ENCODE measurements around the gene CACNA1S. TPM values are rescaled to one million over a fixed set of nuclear protein-coding genes. Genes with fewer than 3 reads are reported as not detected.

The CACNA1S gene
- total RNA-seq, 2 experiments from 2014 or later, result not detected

GRCh38 chr1:201013991-201014815 is 98.0 kb downstream of the CACNA1S start:
- TF ChIP-seq EZH2phosphoT487 (IDR thresholded peaks at IDR 0.05; ENCODE audit: borderline replicate concordance, low read depth, low read length) (no peak), CTCF (conservative IDR thresholded peaks at IDR 0.05; ENCODE audit: low read length) (no peak)
- H2AFZ ChIP-seq (ENCODE audit: low read length), result no peak overlapping the region
- no TSS peak for BruUV-seq (replicated peaks)
- peaks cover 14% of the 10 kb centered on the region for H3K79me2 ChIP-seq (ENCODE audit: insufficient read depth, low read depth, low read length)
- no peak overlapping the region for H3K27ac ChIP-seq (ENCODE audit: low read depth, low read length, poor library complexity, severe bottlenecking)
- intact Hi-C loops (cut with micrococcal nuclease; ENCODE audit: unreplicated experiment), result no loop called here
- no peaks in the 10 kb centered on the region; the same call in 1 of the 2 replicates for H3K36me3 ChIP-seq (ENCODE audit: insufficient read depth, low read length)
- no peaks in the 10 kb centered on the region for H4K20me1 ChIP-seq (ENCODE audit: insufficient read depth, low read length)
- CTCF ChIA-PET (ENCODE audit: unreplicated experiment), result interaction anchor here (1.3 kb wide), 2 partner anchors 12 to 34 kb away, joined by 7 to 12 read pairs; no protein-coding TSS in a partner anchor
- no peak for DNase-seq (ENCODE audit: low spot score)
- no peaks in the 10 kb centered on the region for H3K9me2 ChIP-seq (ENCODE audit: insufficient read depth, low read length)
- no peaks in the 10 kb centered on the region for H3K9me3 ChIP-seq (ENCODE audit: low read length)
- H3K4me1 ChIP-seq (ENCODE audit: insufficient read depth, low read length, poor library complexity, severe bottlenecking), result peaks cover 45% of the 10 kb centered on the region
- H3K4me2 ChIP-seq (ENCODE audit: low read length), result no peak overlapping the region
- POLR2A ChIA-PET, result interaction anchor here (0.5 to 1.1 kb wide), 2 partner anchors 25 to 1103 kb away, joined by 3 to 6 read pairs; no protein-coding TSS in a partner anchor
- no peak overlapping the region for H3K4me3 ChIP-seq (ENCODE audit: low read depth, low read length, poor library complexity, severe bottlenecking)

GRCh38 chr1:201013031-201013485 is 99.2 kb downstream of the CACNA1S start:
- Histone ChIP-seq H2AFZ (ENCODE audit: low read length) (no peak overlapping the region), H3K4me1 (ENCODE audit: insufficient read depth, low read length, poor library complexity, severe bottlenecking) (peaks cover 34% of the 10 kb centered on the region), H3K27ac (ENCODE audit: low read depth, low read length, poor library complexity, severe bottlenecking) (no peak overlapping the region), H3K36me3 (ENCODE audit: insufficient read depth, low read length) (no peaks in the 10 kb centered on the region; the same call in 1 of the 2 replicates), H3K79me2 (ENCODE audit: insufficient read depth, low read depth, low read length) (peaks cover 3% of the 10 kb centered on the region; the same call in 1 of the 2 replicates), H3K9me3 (ENCODE audit: low read length) (no peaks in the 10 kb centered on the region), H3K9me2 (ENCODE audit: insufficient read depth, low read length) (no peaks in the 10 kb centered on the region), H4K20me1 (ENCODE audit: insufficient read depth, low read length) (no peaks in the 10 kb centered on the region), H3K4me3 (ENCODE audit: low read depth, low read length, poor library complexity, severe bottlenecking) (no peak overlapping the region), H3K4me2 (ENCODE audit: low read length) (no peak overlapping the region)
- no TSS peak for BruUV-seq (replicated peaks)
- no peak for DNase-seq (ENCODE audit: low spot score)
- intact Hi-C loops (cut with micrococcal nuclease; ENCODE audit: unreplicated experiment), result no loop called here
- CTCF ChIA-PET (ENCODE audit: unreplicated experiment), result no interaction called here
- TF ChIP-seq EZH2phosphoT487 (IDR thresholded peaks at IDR 0.05; ENCODE audit: borderline replicate concordance, low read depth, low read length) (no peak), CTCF (conservative IDR thresholded peaks at IDR 0.05; ENCODE audit: low read length) (no peak)
- POLR2A ChIA-PET, result no interaction called here

- Histone ChIP-seq H2AFZ (ENCODE audit: low read length) (no peak overlapping the region), H3K9me3 (ENCODE audit: low read length) (no peaks in the 10 kb centered on the region), H3K27ac (ENCODE audit: low read depth, low read length, poor library complexity, severe bottlenecking) (no peak overlapping the region), H3K4me2 (ENCODE audit: low read length) (no peak overlapping the region), H3K4me1 (ENCODE audit: insufficient read depth, low read length, poor library complexity, severe bottlenecking) (peaks cover 19% of the 10 kb centered on the region), H3K9me2 (ENCODE audit: insufficient read depth, low read length) (no peaks in the 10 kb centered on the region), H3K4me3 (ENCODE audit: low read depth, low read length, poor library complexity, severe bottlenecking) (no peak overlapping the region), H4K20me1 (ENCODE audit: insufficient read depth, low read length) (no peaks in the 10 kb centered on the region), H3K36me3 (ENCODE audit: insufficient read depth, low read length) (no peaks in the 10 kb centered on the region; the same call in 1 of the 2 replicates), H3K79me2 (ENCODE audit: insufficient read depth, low read depth, low read length) (no peaks in the 10 kb centered on the region; the same call in 1 of the 2 replicates)
- intact Hi-C loops (cut with micrococcal nuclease; ENCODE audit: unreplicated experiment), result no loop called here
- ChIA-PET POLR2A (no interaction called here), CTCF (ENCODE audit: unreplicated experiment) (no interaction called here)
- DNase-seq (ENCODE audit: low spot score), result no peak
- TF ChIP-seq EZH2phosphoT487 (IDR thresholded peaks at IDR 0.05; ENCODE audit: borderline replicate concordance, low read depth, low read length) (no peak), CTCF (conservative IDR thresholded peaks at IDR 0.05; ENCODE audit: low read length) (no peak)
- BruUV-seq (replicated peaks), result no TSS peak
Measured at GRCh38 chr1:201011616-201012015, 100.6 kb downstream of the CACNA1S start.
